ENCODE data around the gene ERICH6B. TPM values are rescaled to one million over a fixed set of nuclear protein-coding genes. Genes with fewer than 3 reads are reported as not detected.

ERICH6B gene
- total RNA-seq, 1 experiment from 2014 or later = not detected

DNA sequence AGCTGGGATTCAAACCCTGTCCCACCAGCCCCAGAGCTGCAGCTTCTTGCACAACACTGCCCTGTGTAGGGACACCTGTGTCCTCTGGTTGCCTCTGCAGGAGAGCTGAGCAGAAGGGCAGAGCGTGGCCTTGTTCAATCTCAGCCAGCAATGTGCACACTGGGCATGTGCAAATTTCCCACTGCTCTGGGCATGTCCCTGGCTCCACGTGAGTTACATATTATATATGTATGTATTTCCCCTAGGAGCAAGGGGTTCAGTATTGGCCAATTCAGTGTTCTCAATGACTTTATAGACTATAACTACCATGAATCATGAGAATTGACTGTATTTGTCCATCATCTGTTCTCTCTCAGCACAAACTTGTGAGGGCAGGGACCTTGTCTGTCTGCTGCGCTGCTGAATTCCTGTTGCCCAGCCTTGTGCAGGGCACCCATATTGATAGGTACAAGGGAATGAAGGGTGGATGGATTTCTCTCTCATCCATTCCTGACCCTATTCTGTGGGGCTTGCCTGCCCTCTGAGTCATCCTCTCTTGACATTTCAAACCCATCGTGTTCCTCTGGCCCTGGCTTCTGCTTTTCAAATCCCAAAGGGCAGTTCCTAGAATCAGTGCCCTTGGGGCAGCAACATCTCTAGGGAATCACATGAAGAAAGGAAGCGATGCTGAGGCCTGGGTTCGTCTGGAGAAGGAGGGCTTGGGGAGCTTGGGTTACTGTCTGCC lies 69.7 kb downstream of the ERICH6B start:
- DNase-seq (ENCODE audit: extremely low read depth, low read depth) = no peak

DNA sequence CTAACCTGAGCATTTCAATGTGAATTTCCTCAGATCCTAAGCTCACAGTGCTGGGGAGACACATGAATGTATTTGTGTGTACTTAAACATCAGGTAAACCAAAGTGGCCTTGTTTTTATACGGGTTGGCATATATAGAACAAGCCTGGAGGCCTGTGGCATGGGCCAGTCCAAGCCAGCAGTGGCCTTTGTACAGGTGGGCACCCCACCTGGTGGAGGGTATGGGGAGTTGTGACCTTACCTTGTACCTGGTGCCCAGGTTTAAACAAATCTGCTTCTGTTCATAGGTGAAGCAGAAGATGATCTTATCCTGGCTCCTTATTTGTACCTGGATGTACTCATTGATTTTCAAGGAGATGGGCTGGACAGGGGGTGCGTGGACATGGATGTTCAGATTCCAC lies 71.0 kb downstream of the ERICH6B start:
- no peak for DNase-seq (ENCODE audit: extremely low read depth, low read depth)

DNA sequence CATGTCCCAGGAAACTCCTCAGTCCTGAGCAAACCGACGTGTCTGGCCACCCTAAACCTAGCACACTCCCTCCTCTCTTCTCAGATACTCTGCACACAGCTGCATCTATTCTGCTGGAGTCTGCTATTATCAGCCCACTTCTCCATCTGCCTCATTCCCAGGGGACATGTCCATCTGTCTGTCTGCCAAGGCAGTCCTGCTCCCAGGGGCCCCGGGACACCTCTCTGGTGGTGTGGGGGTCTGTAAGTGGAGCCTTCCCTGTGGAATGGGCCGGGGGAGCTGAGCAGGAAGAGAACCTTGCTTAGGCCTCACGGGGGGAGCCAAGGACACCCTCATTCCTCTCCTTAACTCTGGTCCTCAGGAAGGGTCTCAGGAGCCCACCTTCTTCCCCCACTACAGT lies 72.7 kb downstream of the ERICH6B start:
- no peak for DNase-seq (ENCODE audit: extremely low read depth, low read depth)

DNA sequence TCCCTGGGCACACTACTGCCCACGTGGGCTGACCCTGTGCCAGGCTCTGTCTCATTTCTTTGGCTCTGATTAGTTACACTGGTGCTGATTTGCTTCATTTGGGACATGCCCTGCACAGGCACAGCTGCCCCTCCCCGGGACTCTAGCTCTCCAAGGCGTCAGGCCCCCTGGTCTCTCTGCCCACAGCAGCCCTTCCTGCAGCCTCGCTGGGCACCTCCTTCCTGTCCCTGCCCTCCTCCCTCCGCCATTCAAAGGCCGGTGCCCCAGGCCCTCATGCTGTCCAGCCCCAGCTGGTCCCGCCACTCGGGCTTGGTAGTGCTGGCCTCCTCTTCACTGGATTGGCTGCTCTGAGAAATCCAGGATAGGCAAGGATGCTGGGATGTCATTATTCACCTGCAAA lies 73.1 kb downstream of the ERICH6B start:
- DNase-seq (ENCODE audit: extremely low read depth, low read depth) = no peak

DNA sequence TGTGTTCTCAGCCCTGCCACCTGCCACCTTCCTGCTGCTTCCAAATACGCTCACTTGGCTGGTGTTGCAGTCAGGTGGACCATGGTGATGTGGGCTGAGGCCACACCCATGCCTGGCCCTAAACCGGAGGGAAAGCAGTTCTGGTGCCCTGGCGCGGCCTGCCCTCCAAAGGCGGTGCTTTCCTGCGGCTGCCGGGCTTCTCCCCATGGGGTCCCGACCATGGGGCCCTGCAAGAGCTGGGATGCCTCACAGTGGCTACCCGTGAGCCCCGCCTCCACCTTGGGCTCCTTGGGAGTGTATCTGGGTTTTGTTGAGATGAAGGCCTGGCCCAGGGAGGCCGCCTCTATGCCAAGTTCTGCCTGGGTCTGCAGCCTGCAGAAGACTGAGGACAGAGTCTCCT lies 73.7 kb downstream of the ERICH6B start:
- DNase-seq (ENCODE audit: extremely low read depth, low read depth) = no peak

DNA sequence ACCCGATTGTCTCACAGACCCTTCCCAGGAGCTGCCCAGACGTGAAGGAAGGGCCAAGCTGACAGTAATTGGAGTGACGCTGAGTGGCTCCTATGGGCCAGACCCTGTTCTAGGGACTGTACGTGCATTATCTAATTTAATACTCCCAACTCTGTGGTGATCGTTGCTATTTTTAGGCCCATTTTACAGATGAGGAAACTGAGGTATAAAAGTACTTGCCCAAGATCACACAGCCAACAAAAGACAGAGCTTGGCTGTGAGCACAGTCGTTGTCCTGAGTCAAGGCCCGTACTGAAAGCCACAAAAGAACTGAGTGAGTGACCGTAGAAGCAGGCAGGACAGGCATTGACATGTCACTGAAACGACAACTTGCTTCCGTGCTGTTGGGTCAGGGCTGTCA lies 74.7 kb downstream of the ERICH6B start:
- no peak for DNase-seq (ENCODE audit: extremely low read depth, low read depth)

DNA sequence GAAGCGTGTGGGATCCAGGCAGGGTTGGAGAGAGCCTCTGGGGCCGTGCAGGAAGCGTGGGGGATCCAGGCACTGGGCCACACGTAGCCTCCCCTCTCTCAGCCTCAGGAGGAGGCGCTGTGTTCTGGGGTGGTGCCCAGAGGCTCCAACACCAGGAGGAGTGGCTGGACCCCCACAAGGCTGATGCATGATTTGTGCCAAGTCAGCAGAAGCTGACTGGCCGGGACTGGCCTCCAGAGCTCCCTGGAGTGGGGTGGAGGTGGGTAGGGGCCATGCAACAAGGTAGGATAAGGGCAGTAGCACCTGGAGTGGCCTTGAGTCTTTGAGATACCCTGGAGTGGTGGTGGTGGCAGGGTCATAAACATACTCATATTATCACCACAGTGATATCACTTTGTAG lies 75.3 kb downstream of the ERICH6B start:
- DNase-seq (ENCODE audit: extremely low read depth, low read depth) = no peak

DNA sequence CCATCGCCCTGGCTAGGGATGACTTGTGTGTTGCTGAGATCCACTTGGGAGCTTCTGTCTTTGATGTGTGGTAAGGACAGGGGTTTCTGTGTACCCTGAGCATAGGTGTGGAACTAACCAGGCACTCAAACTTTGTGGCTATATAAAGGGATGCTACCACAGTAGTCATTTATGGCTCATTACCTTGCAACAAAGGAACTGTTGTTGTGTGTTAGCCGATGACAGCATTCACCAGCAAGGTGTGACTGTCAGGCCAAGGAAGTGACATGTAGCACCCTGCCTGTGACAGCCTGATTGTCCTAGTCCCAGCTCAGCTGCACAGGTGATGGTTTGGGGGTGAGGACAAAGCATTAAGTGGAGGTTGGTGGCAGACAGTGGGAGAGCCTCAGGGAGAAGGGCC lies 77.2 kb downstream of the ERICH6B start:
- DNase-seq (ENCODE audit: extremely low read depth, low read depth) = no peak

DNA sequence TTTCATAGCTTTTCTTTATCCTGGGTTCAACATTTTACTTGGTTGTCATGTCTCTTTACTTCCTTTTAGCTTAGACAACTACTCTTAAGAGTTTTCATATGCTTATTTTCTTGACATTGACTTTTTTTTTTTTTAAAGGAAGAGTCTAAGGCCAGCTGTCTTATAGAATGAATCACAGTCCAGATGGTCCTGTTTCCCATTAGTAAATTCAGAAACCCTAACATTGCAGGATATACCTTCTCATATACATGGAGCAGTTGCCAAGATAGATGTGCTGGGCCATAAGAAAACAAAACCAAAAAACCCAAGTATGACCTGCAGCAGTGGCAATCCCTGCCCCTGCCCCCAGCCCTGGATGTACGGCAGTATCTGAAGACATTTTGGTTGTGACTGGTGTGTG lies 78.0 kb downstream of the ERICH6B start:
- no peak for DNase-seq (ENCODE audit: extremely low read depth, low read depth)

DNA sequence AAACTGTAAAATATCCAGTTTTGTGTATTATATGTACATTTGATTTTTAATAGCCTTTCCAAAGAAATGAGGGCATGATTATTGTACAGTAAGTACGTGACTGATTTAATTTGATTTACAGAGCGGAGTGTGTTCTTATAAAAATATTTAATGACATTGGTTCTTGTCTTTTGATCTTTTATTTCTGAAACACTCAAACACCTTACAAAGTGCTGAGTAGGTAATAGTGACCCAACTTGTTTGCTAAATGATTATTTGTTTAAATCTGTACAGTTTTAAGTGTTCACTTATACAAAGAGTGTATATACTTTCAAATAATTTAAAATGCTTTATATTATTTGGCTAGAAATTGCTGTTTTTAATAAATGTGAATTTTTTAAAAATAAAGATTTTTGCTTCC lies 79.3 kb downstream of the ERICH6B start:
- no peak for DNase-seq (ENCODE audit: extremely low read depth, low read depth)

DNA sequence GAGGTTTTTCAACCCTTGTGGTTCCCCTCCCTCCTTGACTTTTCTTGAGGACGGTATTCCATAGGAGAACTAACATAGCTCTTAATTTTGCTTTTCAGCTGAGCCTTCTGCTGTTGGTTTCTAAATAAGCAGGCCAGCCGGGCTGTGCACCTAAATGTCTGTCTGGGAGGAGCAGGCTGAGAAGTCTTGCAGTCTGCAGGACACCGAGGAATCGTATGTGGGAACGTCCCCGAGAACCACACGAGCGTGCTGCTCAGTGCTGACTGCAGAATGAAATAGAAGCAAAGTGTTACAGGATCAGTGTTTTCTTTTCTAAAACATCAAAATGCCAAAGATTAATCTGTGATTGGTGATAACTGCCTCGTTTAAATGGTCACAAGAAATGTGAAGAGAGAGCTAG lies 80.9 kb downstream of the ERICH6B start:
- no peak for DNase-seq (ENCODE audit: extremely low read depth, low read depth)

DNA sequence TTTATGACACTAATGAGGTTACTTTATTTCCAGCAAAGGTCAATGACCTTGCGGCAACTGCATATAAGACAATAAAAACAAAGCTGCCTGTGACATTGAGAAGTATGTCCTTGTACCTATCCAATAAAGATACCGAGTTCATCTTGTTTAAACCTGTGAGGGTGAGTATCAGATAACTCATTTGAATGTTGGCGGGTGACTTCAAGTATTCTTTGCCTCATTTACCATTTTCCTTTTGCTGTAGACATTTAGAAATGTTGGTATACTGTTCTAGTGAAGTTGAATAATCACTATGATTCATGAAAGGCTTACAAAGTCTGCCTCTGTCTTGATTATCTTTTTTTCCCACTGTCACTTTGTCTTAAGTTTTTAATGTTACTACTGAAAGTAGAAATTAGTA lies 85.8 kb downstream of the ERICH6B start:
- DNase-seq (ENCODE audit: extremely low read depth, low read depth) = no peak

DNA sequence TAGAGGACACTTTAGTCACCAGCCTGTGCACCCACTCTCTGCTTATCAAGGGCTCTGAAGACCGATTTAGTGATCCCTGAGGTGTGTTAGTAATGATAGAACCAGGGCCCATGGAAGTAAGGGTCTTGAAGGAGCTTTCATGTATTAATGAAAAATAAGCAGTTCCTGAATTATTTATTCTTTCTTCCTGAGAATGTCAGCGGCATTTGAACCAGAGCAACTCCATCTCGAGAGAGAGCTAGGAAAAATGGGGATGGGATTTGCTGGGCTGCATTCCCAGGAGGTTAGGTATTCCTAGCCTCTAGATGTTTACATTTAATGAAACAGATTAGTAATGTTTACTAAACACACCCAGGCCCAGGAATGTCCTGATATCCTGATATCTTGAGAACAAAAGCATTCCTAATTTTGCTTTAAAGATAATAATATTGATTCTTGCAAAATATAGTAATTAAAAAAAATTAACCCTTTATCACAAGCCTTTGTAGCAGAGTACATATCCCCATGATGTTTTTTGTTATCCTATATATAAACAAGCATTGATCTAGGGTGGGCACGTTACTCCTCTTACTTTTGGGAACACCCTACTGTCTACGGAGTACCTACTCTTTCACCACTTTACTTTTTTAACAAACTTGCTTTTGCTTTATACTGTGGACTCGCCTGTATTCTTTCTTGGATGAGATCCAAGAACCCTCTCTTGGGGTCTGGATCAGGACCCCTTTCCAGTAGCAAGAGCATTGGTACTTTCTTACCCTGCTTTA lies 87.7 kb downstream of the ERICH6B start:
- peak; percentile 22 for DNase-seq (ENCODE audit: extremely low read depth, low read depth)

DNA sequence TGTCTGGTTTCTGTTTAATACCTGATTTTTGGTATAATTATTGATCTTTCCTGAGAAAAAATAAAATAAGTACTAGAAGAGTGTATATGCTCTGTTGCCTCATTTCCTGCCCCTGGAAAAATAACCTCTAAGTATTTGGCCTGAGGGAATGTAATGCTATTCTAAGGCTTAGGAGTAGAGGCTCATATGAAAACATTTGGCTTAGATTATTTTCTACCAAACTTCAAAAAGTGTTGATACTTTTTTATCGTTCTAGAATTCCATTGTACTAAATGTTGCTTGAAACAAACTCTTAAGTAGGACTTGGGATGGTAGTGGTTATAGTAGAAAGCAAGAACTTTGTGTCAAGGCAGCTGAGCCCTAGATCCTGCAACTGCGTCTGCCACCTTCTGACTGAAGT lies 93.0 kb downstream of the ERICH6B start:
- no peak for DNase-seq (ENCODE audit: extremely low read depth, low read depth)

DNA sequence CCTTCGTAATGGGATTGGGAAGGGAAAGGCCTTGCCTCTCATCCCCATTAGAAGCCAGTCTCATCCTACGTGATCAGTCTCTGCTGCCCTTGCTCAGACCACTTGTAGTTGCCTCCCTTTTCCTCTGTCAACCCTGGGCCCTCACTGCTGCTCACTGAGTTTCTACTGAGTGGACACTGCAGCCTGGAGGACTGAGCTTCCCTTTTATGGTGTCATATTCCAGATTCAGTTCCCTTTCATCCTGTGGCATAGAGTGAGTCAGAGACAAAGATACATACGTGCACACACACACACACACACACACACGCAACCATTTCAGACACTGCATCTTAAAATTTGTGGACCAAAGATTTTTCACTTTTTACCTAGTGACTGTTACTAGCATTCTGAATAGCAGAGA lies 94.2 kb downstream of the ERICH6B start:
- DNase-seq (ENCODE audit: extremely low read depth, low read depth) = no peak

DNA sequence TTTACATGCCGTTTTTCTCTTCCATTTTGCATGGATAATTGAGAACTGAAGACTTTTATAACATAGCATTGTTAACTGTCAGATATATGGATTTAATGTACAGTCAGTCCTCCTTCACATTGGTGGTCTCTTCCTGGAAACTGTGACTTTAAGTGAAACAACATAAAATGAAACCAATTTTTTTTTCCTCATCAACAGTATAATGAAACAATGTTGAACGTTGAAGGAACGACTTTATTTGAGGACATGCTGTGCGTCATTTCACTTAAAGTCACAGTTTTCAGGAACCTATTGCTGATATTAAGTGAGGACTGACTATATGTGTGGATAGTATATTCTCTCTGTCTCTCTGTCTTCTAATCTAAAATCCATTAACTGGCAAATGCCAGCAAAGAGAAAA lies 96.0 kb downstream of the ERICH6B start:
- DNase-seq (ENCODE audit: extremely low read depth, low read depth) = no peak

DNA sequence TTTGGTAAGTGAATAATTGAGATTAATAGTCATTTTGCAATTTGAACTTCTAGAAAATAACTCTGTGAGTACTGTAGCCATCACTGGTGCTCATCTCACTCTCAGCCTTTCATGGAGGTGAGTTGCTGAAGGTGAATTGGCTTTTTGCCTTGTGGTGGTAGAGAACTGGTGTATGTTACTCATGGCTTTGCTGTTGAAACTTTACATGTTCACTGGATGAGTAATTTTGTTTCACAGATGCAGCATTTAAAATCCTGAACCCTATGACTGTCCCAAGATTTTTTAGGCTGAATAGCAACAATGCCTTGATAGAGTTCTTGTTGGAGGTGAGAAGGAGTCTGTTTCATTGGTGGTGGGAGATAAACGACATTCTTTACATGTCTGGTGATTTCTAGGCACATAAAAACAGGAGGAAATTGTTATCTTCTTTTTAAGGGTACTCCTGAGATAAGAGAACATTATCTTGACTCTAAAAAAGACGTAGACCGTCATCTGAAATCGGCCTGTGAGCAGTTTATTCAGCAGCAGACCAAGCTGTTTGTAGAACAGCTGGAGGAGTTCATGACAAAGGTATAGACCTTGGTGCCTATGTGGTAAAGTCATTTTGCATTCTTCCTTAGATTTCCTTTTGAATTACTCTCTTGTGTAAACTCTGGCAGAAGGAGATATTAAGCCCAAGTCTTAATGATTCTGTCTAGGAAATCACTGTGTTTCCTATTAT lies 96.9 kb downstream of the ERICH6B start:
- DNase-seq (ENCODE audit: extremely low read depth, low read depth) = no peak

DNA sequence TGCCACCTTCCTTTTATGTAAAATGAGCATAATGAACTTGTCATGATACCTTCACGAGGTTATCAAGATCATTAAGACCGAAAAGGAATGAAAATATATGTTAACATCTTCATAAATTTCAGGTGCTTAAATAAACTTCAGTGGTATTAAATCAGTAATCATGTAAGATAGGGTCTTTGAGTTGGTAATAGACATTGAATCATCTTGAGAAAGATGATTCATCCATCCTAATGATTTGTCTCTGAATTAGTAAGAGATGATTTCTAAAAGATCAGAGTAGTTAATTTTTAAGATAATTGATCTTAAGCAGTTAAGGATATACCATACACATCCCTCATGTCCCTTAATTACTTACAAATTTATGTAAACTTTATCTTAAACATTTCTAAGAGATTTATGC lies 98.8 kb downstream of the ERICH6B start:
- DNase-seq (ENCODE audit: extremely low read depth, low read depth) = no peak

DNA sequence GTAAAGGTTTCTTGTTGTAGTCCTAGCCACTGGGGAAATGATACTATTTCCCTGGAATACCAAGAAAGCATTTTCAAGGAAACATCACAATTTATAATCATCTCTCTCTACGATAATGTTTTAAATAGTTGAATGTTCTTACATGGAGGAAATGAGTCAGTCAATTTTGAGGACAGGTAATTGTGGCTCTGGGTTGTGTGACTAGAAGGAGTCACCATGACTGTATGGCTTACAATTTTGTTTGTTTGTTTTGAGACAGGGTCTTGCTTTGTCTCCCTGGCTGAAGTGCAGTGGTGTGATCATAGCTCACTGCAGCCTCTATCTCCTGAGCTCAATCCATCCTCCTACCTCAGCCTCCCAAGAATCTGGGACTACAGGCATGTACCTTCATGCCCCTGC lies 103.4 kb downstream of the ERICH6B start:
- DNase-seq (ENCODE audit: extremely low read depth, low read depth) = no peak

DNA sequence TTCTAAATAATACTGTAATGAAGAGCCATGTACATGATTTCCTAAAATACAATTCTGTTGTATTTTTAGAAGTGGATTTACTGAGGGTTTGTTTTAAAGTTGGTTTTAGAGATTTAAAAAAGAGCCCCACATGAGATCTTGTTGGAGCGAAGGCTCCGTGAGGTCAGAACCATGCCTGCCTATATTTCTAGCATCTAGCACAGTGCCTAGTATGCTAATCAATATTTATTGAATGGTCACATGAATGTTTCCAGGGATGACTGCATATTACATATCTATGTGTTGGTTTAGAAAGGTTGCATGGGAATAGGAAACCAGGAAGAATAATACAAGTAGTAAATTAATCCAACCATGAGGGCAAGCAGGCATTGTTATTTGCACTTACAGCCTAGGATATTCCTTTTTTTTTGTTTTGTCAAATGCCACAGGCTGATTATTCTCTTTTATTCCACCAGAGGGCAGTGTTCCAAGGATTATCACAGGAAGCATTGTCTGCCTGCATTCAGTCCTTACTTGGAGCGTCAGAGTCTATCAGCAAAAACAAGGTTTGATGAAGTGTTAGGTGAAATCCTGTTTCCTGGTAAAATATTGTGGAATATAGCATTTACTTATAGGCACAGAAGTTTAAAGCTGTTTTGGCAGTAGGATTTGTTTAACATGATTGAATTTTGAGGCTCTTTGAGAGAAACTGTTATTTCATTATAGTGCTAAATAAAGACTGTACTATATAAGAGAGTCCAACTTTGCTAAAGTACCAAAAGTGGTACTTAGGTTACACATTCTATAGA lies 104.0 kb downstream of the ERICH6B start:
- DNase-seq (ENCODE audit: extremely low read depth, low read depth) = peak; percentile 54

DNA sequence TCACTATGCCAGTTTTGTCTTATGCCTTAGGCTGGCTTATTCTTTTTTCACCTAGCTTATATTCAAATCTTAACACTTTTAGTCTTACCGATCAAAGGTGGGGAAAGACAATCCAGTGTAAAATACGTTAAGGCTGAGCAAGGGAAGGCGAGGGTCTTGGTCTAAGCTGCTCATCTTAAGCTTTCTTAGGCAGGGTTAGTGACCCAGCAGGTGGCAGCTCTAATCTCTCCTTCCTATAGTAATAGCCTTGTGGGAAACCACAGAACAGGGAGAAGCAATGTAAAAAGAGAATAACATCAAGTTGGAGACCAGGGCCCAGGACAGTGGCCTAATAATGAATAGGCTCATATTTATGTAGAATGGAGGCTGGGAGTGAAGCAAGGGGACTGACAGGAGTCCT lies 104.9 kb downstream of the ERICH6B start:
- no peak for DNase-seq (ENCODE audit: extremely low read depth, low read depth)

Measured in NCI-H460 (cell line).